Mesothelial cell of epicardium (in vitro differentiated cells): ENCODE results near the gene IQSEC2. TPM values are rescaled to one million over a fixed set of nuclear protein-coding genes. Genes with fewer than 3 reads are reported as not detected.

Experiments used
- DNase-seq, 2 experiments: peaks; one replicate each; pipeline ENCODE4 v3.0.0; 2021; ENCODE audit warnings: low spot score in 2 of 2; ENCODE audit not compliant: unreplicated experiment in 2 of 2
- H3K27ac Mint-ChIP-seq: 2 replicates; pipeline ENCODE4 v1.8.0; 2021; ENCODE audit warnings: mixed read lengths
- H3K27me3 Mint-ChIP-seq: 2 replicates; pipeline ENCODE4 v1.8.0; 2021; ENCODE audit warnings: low read depth, mixed read lengths
- H3K36me3 Mint-ChIP-seq: 2 replicates; pipeline ENCODE4 v1.8.0; 2021; ENCODE audit warnings: mixed read lengths
- H3K4me1 Mint-ChIP-seq: 2 replicates; pipeline ENCODE4 v1.8.0; 2021; ENCODE audit warnings: mixed read lengths
- H3K4me3 Mint-ChIP-seq: 2 replicates; pipeline ENCODE4 v1.8.0; 2021; ENCODE audit warnings: mild to moderate bottlenecking, moderate library complexity, mixed read lengths
- H3K9me3 Mint-ChIP-seq: 2 replicates; pipeline ENCODE4 v1.8.0; 2021; ENCODE audit warnings: mixed read lengths
- total RNA-seq: library from RNA; stranded (reverse); gene quantifications from 3 replicates; pipeline ENCODE4 v1.2.1, GENCODE V29; 2021
- TF ChIP-seq, protein P1 (sequence below): fragments of 200-600 bp; sonication (generic); IDR thresholded peaks from one replicate; pipeline ENCODE4 v1.5.0; 2021; ENCODE audit warnings: antibody characterized with exemption; ENCODE audit not compliant: unreplicated experiment

The IQSEC2 gene
- total RNA-seq, 1 donor from 2014 or later: 23.0 TPM

GRCh38 chrX:53309837-53310236 is 28.5 kb upstream of the IQSEC2 start:
- Mint-ChIP-seq H3K4me1 (no peaks in the 10 kb centered on the region), H3K9me3 (peaks cover 26% of the 10 kb centered on the region), H3K4me3 (no peak overlapping the region), H3K27ac (no peak overlapping the region), H3K27me3 (no peaks in the 10 kb centered on the region), H3K36me3 (no peaks in the 10 kb centered on the region)
- DNase-seq: no peak
- TF ChIP-seq, protein P1, sequence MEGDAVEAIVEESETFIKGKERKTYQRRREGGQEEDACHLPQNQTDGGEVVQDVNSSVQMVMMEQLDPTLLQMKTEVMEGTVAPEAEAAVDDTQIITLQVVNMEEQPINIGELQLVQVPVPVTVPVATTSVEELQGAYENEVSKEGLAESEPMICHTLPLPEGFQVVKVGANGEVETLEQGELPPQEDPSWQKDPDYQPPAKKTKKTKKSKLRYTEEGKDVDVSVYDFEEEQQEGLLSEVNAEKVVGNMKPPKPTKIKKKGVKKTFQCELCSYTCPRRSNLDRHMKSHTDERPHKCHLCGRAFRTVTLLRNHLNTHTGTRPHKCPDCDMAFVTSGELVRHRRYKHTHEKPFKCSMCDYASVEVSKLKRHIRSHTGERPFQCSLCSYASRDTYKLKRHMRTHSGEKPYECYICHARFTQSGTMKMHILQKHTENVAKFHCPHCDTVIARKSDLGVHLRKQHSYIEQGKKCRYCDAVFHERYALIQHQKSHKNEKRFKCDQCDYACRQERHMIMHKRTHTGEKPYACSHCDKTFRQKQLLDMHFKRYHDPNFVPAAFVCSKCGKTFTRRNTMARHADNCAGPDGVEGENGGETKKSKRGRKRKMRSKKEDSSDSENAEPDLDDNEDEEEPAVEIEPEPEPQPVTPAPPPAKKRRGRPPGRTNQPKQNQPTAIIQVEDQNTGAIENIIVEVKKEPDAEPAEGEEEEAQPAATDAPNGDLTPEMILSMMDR: no peak

DNA sequence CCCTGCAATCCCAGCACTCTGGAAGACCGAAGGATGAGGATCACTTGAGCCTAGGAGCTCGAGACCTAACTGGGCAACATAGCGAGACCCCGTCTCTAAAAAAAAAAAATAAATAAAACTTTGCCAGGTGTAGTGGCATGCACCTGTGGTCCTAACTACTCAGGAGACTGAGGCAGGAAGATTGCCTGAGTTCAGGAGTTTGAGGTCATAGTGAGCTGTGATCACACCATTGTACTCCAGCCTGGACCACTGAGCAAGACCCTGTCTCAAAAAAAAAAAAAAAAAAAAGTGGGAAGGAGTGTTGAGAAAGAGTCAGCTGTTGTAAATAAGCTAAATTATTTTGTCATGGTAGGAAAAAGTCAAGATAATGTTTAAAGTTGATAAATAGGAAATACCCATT is 27.5 kb upstream of the IQSEC2 start:
- H3K4me3 Mint-ChIP-seq: no peak overlapping the region
- no peaks in the 10 kb centered on the region for H3K4me1 Mint-ChIP-seq
- H3K9me3 Mint-ChIP-seq: peaks cover 32% of the 10 kb centered on the region

DNA sequence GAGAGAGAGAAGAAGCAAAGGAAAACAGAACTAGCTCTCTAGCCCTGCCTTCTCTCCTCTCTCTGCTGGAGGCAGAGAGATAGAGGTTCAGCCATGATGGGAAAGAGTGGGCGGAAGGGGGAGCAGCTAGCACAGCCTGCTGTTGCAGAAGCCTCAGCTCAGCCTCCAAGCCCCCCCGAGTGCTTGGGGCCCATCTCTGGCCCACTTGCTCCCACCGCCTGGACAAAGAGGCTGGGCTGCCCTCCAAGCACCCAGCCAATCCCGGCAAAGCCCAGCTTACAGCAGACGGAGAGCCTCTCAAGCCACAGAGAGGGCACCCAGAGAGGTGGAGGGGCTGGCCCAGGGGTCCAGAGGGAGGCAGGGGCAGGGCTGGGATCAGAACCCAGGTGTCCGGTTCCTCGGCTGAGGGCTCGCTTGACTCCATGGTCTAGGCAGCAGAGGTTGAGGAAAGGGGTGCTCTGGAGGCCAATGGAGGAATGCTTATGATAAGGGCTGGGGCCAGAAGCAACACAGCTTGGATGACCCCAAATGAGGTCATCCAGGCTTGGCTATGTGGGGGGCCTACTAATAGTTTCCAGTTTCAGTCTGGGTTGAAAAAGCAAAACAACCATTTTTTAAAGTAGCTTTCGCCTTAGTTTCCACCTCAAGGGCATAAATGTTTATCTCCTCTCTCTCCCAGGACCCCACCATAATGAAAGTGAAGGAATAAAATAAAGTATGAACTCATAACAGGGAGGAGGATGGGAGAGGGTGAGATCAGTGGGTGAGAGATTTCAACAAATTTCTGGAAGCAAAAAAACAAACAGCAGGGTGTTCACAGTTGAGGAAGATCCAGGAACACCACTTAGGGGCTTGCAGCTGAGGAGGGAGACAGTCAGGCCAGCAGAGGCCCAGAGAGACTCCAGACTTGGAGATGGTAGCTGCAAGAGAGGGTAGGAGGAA is 24.9 kb upstream of the IQSEC2 start:
- Mint-ChIP-seq H3K36me3 (no peaks in the 10 kb centered on the region), H3K4me1 (no peaks in the 10 kb centered on the region), H3K9me3 (peaks cover 26% of the 10 kb centered on the region), H3K27ac (no peak overlapping the region), H3K4me3 (no peak overlapping the region), H3K27me3 (no peaks in the 10 kb centered on the region)
- no peak for DNase-seq
- TF ChIP-seq, protein P1: no peak

More for the DNA sequence above, 27.5 kb upstream of the IQSEC2 start:
- no peak overlapping the region for H3K27ac Mint-ChIP-seq
- H3K36me3 Mint-ChIP-seq: no peaks in the 10 kb centered on the region
- TF ChIP-seq, protein P1: no peak
- no peaks in the 10 kb centered on the region for H3K27me3 Mint-ChIP-seq
- no peak for DNase-seq

DNA sequence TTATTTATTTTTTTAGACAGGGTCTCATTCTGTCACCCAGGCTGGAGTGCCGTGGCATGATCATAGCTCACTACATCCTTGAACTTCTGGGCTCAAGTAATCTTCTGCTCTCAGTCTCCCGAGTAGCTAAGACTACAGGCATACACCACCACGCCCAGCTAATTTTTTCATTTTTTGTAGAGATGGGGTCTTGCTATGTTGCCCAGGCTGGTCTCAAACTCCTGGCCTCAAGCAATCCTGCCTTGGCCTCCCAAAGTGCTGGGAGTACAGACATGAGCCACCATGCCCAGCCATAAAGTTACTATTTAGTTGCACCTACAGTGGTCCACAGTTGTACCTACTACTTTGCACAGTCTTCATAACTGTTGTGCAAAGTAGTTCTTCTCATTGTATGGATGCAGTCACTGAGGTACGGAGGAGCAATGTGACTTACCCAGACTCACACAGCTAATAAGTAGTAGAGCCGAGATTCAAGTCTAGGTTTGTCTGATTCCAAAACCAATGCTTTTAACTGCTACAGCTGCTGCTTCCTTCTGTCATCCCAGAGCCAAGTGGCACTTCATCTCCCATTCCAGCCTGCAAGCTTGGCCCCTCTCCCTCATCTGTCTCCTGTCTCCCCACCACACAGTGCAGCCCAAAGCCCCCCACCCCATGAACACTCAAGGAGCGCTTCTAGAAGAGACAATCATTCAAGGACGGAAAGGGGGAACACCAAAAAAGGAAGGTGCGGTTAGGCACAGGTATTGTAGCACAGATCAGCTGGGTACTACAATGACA is 24.0 kb upstream of the IQSEC2 start:
- TF ChIP-seq, protein P1: no peak
- Mint-ChIP-seq H3K27ac (no peak overlapping the region), H3K36me3 (no peaks in the 10 kb centered on the region), H3K27me3 (no peaks in the 10 kb centered on the region), H3K4me1 (no peaks in the 10 kb centered on the region), H3K4me3 (no peak overlapping the region), H3K9me3 (peaks cover 27% of the 10 kb centered on the region)
- DNase-seq: no peak

DNA sequence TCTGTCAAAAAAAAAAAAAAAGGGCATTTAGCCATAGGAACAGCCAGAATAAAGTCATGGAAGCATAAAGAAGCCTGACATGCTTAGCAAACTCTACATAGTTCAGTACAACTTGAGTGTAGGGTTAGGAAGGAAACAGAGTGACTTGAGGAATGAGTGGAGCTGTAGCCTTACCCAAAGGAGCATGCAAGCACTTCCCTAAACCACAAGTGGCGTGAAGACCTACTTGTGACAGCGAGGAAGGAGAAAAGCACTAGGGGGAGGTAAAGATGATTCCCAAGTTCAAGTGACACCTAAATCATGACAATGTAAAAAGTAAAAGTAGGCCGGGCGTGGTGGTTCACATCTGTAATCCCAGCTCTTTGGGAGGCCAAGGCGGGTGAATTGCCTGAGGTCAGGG is 21.8 kb upstream of the IQSEC2 start:
- H3K4me3 Mint-ChIP-seq: no peak overlapping the region

More for the DNA sequence above, 21.8 kb upstream of the IQSEC2 start:
- H3K36me3 Mint-ChIP-seq: no peaks in the 10 kb centered on the region
- no peak overlapping the region for H3K27ac Mint-ChIP-seq
- DNase-seq: no peak
- TF ChIP-seq, protein P1: no peak
- no peaks in the 10 kb centered on the region for H3K4me1 Mint-ChIP-seq
- no peaks in the 10 kb centered on the region for H3K27me3 Mint-ChIP-seq
- peaks cover 21% of the 10 kb centered on the region for H3K9me3 Mint-ChIP-seq
